ENCODE results near the gene MOB3A. TPM values are rescaled to one million over a fixed set of nuclear protein-coding genes. Genes with fewer than 3 reads are reported as not detected.

MOB3A gene
- total RNA-seq, 1 donor from 2014 or later, result 40.0 TPM

DNA sequence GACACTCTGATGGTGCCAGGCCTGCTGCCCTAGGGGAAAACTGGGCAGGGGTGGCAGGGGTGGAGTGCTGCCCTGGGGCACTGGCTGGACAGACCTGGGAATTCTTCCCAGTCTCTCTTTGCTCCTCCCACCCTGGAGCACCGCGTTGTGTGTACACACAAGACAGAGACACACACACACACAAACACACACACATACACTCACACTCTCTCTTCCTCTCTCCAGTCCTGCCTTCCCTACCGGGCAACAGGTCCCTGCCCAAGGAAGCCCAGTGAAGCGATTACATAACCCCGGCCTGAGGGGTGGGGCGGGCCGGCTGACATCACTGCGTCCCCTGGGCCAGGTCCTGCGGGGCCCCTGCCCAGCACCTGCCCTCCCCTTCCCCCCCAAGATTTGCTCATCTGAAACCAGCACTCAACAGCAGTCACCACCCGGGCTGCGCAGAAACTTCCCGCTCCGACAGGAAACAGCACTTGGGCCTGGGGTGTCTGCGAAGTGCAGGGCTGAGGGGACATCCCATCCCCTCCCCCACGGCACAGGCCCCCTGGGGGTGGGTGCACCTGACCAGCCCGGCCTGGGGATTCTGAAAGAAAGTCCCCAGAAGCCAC lies 46.3 kb downstream of the MOB3A start:
- H3K27me3 Mint-ChIP-seq (ENCODE audit: low read depth), result no peaks in the 10 kb centered on the region
- no peaks in the 10 kb centered on the region for H3K9me3 Mint-ChIP-seq
- peak overlapping the region; percentile 89 for H3K4me3 Mint-ChIP-seq
- TF ChIP-seq, protein P1, sequence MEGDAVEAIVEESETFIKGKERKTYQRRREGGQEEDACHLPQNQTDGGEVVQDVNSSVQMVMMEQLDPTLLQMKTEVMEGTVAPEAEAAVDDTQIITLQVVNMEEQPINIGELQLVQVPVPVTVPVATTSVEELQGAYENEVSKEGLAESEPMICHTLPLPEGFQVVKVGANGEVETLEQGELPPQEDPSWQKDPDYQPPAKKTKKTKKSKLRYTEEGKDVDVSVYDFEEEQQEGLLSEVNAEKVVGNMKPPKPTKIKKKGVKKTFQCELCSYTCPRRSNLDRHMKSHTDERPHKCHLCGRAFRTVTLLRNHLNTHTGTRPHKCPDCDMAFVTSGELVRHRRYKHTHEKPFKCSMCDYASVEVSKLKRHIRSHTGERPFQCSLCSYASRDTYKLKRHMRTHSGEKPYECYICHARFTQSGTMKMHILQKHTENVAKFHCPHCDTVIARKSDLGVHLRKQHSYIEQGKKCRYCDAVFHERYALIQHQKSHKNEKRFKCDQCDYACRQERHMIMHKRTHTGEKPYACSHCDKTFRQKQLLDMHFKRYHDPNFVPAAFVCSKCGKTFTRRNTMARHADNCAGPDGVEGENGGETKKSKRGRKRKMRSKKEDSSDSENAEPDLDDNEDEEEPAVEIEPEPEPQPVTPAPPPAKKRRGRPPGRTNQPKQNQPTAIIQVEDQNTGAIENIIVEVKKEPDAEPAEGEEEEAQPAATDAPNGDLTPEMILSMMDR (conservative IDR thresholded peaks at IDR 0.05), result no peak
- peaks cover 5% of the 10 kb centered on the region for H3K4me1 Mint-ChIP-seq
- H3K27ac Mint-ChIP-seq (ENCODE audit: unreplicated experiment), result peak overlapping the region; percentile 86
- no peaks in the 10 kb centered on the region for H3K36me3 Mint-ChIP-seq (ENCODE audit: low read depth)
- no peak for DNase-seq (ENCODE audit: low read depth, low spot score)

DNA sequence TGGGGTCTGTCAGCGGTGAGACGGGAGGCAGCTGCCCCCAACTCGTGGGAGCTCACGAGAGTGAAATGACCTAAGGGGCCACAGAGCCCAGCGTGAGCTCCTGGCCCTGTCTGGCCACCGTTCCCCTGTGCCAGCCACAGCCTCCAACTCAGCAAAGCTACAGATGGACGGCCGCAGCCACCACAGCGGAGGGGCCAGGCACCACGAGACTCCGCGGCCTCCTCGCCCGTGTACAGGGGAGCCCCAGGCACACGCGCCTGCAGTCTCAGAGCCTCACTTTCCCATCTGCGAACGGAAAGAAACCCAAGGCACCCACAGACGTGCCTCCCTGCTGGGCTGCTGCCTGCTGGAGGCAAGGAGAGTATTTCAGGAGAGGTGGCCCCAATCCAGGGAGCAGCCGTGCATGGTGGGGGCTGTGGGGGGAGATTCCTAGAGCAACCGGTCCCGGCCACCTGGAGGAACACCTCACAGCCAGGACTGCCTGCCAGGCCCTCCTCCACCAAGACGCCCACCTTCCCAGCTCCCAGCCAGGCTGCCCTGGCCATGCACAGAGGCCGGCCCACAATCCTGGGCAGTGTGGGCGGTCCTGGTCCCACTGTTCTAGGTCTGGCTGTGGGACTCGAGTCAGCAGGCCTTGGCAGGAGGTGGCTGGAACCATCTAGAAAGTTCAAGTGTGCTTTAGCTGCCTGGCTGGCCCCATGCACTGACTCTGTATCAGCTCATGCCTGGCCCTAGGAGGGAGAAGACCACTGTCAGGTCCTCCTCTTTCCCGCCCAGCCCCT lies 47.0 kb downstream of the MOB3A start:
- H3K4me1 Mint-ChIP-seq, result peaks cover 5% of the 10 kb centered on the region
- no peak for DNase-seq (ENCODE audit: low read depth, low spot score)
- no peaks in the 10 kb centered on the region for H3K27me3 Mint-ChIP-seq (ENCODE audit: low read depth)
- no peak overlapping the region for H3K27ac Mint-ChIP-seq (ENCODE audit: unreplicated experiment)
- H3K36me3 Mint-ChIP-seq (ENCODE audit: low read depth), result no peaks in the 10 kb centered on the region
- peak overlapping the region; percentile 89 for H3K4me3 Mint-ChIP-seq
- TF ChIP-seq, protein P1 (conservative IDR thresholded peaks at IDR 0.05), result no peak
- H3K9me3 Mint-ChIP-seq, result no peaks in the 10 kb centered on the region

DNA sequence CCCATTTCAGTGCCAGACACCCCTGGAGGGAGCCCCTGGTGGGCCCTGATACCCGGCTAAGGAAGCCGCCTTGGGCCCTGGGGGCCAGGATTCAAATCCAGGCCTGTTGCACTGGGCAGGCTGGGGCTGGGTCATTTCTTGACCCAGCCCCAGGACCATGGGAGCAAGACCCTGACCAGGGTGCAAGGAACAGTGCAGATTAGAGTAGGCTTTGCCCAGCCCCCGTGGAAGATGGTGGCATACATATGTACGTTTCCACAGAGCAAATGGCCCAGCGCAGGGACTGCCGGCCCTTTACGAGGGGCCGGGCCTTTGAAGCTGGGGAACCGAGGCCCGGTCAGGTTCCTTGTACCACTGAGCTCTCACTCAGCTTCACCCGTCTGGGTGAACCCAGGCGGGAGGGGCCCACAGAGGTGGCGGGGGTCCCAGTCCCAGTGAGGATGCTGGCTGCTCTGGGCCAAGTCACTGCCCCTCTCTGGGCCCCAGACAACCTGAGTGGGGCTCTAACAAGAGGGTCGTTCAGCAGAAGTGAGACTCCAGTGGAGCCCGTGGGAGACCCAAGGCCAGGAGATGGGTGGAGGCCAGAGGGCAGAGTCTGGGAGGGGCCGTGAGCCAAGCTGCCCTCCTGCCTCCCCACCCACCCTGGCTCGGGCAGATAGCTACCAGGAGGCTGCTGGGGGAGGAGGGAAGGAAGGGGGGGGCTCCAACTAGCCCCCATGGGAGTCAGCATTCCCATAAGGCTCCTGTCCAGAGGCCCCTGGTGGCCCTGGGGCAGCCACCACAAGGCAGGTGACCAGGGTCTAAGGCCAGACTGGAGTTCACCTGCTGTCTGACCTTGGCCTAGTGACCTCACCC lies 47.8 kb downstream of the MOB3A start:
- DNase-seq (ENCODE audit: low read depth, low spot score), result no peak
- no peak overlapping the region for H3K27ac Mint-ChIP-seq (ENCODE audit: unreplicated experiment)
- H3K36me3 Mint-ChIP-seq (ENCODE audit: low read depth), result no peaks in the 10 kb centered on the region
- H3K9me3 Mint-ChIP-seq, result no peaks in the 10 kb centered on the region
- H3K4me3 Mint-ChIP-seq, result peak overlapping the region; percentile 74
- H3K27me3 Mint-ChIP-seq (ENCODE audit: low read depth), result no peaks in the 10 kb centered on the region
- TF ChIP-seq, protein P1 (conservative IDR thresholded peaks at IDR 0.05), result no peak
- peaks cover 5% of the 10 kb centered on the region for H3K4me1 Mint-ChIP-seq

DNA sequence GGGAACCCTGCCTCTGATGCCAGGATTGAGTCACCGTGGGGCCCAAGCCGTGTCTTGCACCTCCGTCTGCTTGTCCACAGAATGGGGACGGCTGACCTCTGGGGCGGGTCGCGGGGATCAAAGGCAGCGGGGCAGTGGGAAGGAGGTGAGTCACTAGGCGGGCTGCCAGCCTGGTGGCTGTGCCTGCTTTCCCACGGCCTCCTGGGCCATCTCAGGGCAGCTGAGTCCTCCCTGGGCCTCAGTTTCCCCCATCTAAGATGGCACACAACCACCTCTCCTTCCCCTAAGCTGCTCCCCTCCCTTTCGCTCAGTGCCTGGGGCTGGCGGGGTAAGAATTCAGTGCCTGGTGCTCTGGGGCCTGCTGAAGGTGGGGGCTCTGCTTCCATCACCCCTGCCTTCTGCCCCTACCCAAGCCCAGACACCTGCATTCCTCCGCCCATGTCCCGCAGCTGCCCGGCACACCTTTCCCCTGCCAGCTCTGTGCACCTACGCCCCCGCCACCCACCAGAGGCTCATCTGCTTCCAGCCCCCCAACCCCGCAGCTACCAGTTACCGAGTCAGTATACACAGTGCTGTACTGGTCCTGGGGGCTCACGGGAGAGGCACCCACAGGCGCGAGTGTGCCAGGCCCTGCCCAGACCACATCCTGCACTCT lies 48.5 kb downstream of the MOB3A start:
- TF ChIP-seq, protein P1 (conservative IDR thresholded peaks at IDR 0.05), result no peak
- H3K27me3 Mint-ChIP-seq (ENCODE audit: low read depth), result no peaks in the 10 kb centered on the region
- no peaks in the 10 kb centered on the region for H3K36me3 Mint-ChIP-seq (ENCODE audit: low read depth)
- DNase-seq (ENCODE audit: low read depth, low spot score), result no peak
- H3K9me3 Mint-ChIP-seq, result no peaks in the 10 kb centered on the region
- peak overlapping the region; percentile 19 for H3K4me3 Mint-ChIP-seq
- no peak overlapping the region for H3K27ac Mint-ChIP-seq (ENCODE audit: unreplicated experiment)
- peaks cover 5% of the 10 kb centered on the region for H3K4me1 Mint-ChIP-seq

DNA sequence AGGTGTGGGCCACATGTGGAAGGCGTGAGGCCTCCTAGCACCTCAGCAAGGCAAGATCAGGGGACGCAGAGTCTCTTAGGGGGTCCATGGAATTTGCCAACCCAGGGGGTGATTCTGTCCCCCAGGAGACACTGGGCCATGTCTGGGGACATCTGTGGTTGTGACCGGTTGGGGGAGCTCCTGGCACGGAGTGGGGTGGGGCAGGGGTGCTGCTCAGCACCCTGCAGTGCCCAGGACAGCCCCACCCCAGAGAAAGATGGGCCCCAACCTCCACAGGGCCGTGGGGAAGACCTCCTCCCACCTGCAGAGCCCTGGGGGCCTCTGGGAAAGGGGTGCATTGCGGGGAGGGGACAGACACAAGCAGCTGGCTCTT lies 49.1 kb downstream of the MOB3A start:
- Mint-ChIP-seq H3K4me3 (no peak overlapping the region), H3K27me3 (ENCODE audit: low read depth) (no peaks in the 10 kb centered on the region), H3K4me1 (peaks cover 5% of the 10 kb centered on the region), H3K9me3 (no peaks in the 10 kb centered on the region), H3K36me3 (ENCODE audit: low read depth) (no peaks in the 10 kb centered on the region), H3K27ac (ENCODE audit: unreplicated experiment) (no peak overlapping the region)
- DNase-seq (ENCODE audit: low read depth, low spot score), result no peak
- TF ChIP-seq, protein P1 (conservative IDR thresholded peaks at IDR 0.05), result no peak

Data from neural crest cell (in vitro differentiated cells).